ENCODE measurements around the gene SSTR3. TPM values are rescaled to one million over a fixed set of nuclear protein-coding genes. Genes with fewer than 3 reads are reported as not detected.

The SSTR3 gene
- total and polyA plus RNA-seq, 2 of the 13 experiments (the other 11 are each of a cell fraction or from before 2014, with no cell fraction given): 0.08 to 0.64 TPM

DNA sequence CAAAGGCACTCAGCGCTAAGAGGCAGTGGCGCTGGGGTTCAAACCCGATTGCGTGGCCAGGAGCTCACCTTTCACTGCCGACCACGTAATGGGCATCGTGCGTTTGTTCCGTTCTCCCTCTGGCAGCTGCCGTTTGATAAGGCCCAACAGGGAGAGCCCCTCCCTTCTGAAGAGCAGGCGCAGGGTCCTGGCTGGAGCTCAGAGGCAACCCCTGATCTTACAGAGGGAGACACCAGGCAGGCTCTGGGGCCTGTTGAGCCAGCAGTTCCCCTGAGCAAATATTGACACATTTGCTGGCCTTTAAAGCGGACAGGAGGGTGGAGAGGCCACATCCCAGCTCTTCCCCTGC, 12.5 kb downstream of the SSTR3 start (continued):
- TF ChIP-seq NFYC (CRISPR knock-in tag; IDR thresholded peaks at IDR 0.05): no peak
- no peak for TF ChIP-seq ZFP41 (CRISPR knock-in tag; IDR thresholded peaks at IDR 0.05; ENCODE audit: borderline replicate concordance)
- TF ChIP-seq ZNF256 (CRISPR knock-in tag; conservative IDR thresholded peaks at IDR 0.05): 0 out of 2 replicates have a peak, but pooled peaks have one; percentile 14
- TF ChIP-seq SETDB1 (CRISPR knock-in tag; IDR thresholded peaks at IDR 0.05; ENCODE audit: borderline replicate concordance): no peak
- peak; percentile 10; the same call in 1 of the 2 replicates for TF ChIP-seq SOX5 (CRISPR knock-in tag; IDR thresholded peaks at IDR 0.05; ENCODE audit: borderline replicate concordance)
- no peak; the same call in 1 of the 2 replicates for TF ChIP-seq AHR (CRISPR knock-in tag; IDR thresholded peaks at IDR 0.05)
- TF ChIP-seq ZBTB21 (CRISPR knock-in tag; IDR thresholded peaks at IDR 0.05): no peak
- no peak for TF ChIP-seq MAFG (CRISPR knock-in tag; IDR thresholded peaks at IDR 0.05)
- TF ChIP-seq IKZF1 (IDR thresholded peaks at IDR 0.05): no peak
- no peak for TF ChIP-seq SRF (IDR thresholded peaks at IDR 0.05; ENCODE audit: low read depth, low read length)
- TF ChIP-seq PRMT3 (CRISPR knock-in tag; IDR thresholded peaks at IDR 0.05; ENCODE audit: borderline replicate concordance, low read depth): no peak
- TF ChIP-seq, protein P1, sequence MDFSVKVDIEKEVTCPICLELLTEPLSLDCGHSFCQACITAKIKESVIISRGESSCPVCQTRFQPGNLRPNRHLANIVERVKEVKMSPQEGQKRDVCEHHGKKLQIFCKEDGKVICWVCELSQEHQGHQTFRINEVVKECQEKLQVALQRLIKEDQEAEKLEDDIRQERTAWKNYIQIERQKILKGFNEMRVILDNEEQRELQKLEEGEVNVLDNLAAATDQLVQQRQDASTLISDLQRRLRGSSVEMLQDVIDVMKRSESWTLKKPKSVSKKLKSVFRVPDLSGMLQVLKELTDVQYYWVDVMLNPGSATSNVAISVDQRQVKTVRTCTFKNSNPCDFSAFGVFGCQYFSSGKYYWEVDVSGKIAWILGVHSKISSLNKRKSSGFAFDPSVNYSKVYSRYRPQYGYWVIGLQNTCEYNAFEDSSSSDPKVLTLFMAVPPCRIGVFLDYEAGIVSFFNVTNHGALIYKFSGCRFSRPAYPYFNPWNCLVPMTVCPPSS (IDR thresholded peaks at IDR 0.05): no peak
- TF ChIP-seq, protein P2, sequence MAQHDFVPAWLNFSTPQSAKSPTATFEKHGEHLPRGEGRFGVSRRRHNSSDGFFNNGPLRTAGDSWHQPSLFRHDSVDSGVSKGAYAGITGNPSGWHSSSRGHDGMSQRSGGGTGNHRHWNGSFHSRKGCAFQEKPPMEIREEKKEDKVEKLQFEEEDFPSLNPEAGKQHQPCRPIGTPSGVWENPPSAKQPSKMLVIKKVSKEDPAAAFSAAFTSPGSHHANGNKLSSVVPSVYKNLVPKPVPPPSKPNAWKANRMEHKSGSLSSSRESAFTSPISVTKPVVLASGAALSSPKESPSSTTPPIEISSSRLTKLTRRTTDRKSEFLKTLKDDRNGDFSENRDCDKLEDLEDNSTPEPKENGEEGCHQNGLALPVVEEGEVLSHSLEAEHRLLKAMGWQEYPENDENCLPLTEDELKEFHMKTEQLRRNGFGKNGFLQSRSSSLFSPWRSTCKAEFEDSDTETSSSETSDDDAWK (CRISPR knock-in tag; IDR thresholded peaks at IDR 0.05): no peak
- TF ChIP-seq EP300 (IDR thresholded peaks at IDR 0.05; ENCODE audit: low read depth in 2 of 2, low read length in 2 of 2): peak in 1 of 2 experiments; percentile 35; a peak in 1 of 4 replicates
- no peak for TF ChIP-seq EP300 (CRISPR knock-in tag; IDR thresholded peaks at IDR 0.05; ENCODE audit: borderline replicate concordance)
- TF ChIP-seq MEIS1 (CRISPR knock-in tag; IDR thresholded peaks at IDR 0.05; ENCODE audit: borderline replicate concordance): no peak
- no peak for TF ChIP-seq ZNF260 (CRISPR knock-in tag; IDR thresholded peaks at IDR 0.05; ENCODE audit: borderline replicate concordance, low read depth)
- TF ChIP-seq ZNF570 (CRISPR knock-in tag; IDR thresholded peaks at IDR 0.05; ENCODE audit: borderline replicate concordance): no peak
- no peak for TF ChIP-seq ZNF768 (CRISPR knock-in tag; IDR thresholded peaks at IDR 0.05)
- no peak for TF ChIP-seq NFATC3 (CRISPR knock-in tag; IDR thresholded peaks at IDR 0.05)
- no peak for TF ChIP-seq THAP8 (CRISPR knock-in tag; IDR thresholded peaks at IDR 0.05; ENCODE audit: borderline replicate concordance)
- no peak for TF ChIP-seq ZNF232 (CRISPR knock-in tag; IDR thresholded peaks at IDR 0.05; ENCODE audit: borderline replicate concordance)
- TF ChIP-seq ATRX (CRISPR knock-in tag; IDR thresholded peaks at IDR 0.05; ENCODE audit: borderline replicate concordance): 0 out of 2 replicates have a peak, but pooled peaks have one; percentile 60
- no peak for TF ChIP-seq HOXA5 (CRISPR knock-in tag; IDR thresholded peaks at IDR 0.05)
- no peak for TF ChIP-seq ZNF703 (CRISPR knock-in tag; IDR thresholded peaks at IDR 0.05; ENCODE audit: borderline replicate concordance)
- TF ChIP-seq ZNF788 (CRISPR knock-in tag; IDR thresholded peaks at IDR 0.05; ENCODE audit: borderline replicate concordance): no peak; the same call in 1 of the 2 replicates
- TF ChIP-seq, protein P3, sequence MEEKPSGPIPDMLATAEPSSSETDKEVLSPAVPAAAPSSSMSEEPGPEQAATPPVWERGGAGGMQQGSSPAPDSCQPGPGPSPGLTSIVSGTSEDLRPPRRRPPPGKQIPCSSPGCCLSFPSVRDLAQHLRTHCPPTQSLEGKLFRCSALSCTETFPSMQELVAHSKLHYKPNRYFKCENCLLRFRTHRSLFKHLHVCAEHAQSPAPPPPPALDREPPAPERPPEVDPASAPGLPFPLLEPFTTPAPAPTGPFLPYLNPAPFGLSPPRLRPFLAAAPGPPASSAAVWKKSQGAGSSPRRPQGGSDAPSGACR (CRISPR knock-in tag; IDR thresholded peaks at IDR 0.05): no peak
- no peak for TF ChIP-seq RBAK (CRISPR knock-in tag; IDR thresholded peaks at IDR 0.05)
- no peak; the same call in 1 of the 2 replicates for TF ChIP-seq ARNT2 (CRISPR knock-in tag; IDR thresholded peaks at IDR 0.05; ENCODE audit: low read depth)
